PC-9 (cell line): ENCODE results near the gene CDKN2D. TPM values are rescaled to one million over a fixed set of nuclear protein-coding genes. Genes with fewer than 3 reads are reported as not detected.

Source experiments
- BruUV-seq: library from RNA; stranded (reverse); fragments of 400-500 nt; replicated peaks from 2 replicates; lab custom pipeline; 2021; lab: Mats Ljungman, UMichigan
- CTCF ChIA-PET: fragments of 300-600 bp; sonication (Branson Sonifier 250); formaldehyde crosslinking; loops from one replicate; lab custom pipeline; 2022; ENCODE audit warnings: antibody characterized with exemption; lab: Charles Lee
- POLR2A ChIA-PET: fragments of 300-600 bp; sonication (Branson Sonifier 250); formaldehyde crosslinking; loops from one replicate; lab custom pipeline; 2022; ENCODE audit warnings: antibody characterized with exemption; ENCODE audit not compliant: unreplicated experiment; lab: Charles Lee
- DNase-seq, 2 experiments: peaks; one replicate each; pipeline versions ENCODE4 v3.0.0 to v3.0.0-alpha.2; 2015 to 2022; ENCODE audit warnings: mixed read lengths in 1 of 2
- H2AFZ ChIP-seq: fragments of 200-600 bp; sonication (generic); 2 replicates; pipeline ENCODE4 v1.8.1; 2017; ENCODE audit warnings: antibody characterized with exemption
- H3F3A ChIP-seq: fragments of 200-600 bp; sonication (generic); 2 replicates; pipeline ENCODE4 v1.8.1; 2017; ENCODE audit warnings: antibody characterized with exemption, mild to moderate bottlenecking, low read depth; ENCODE audit not compliant: insufficient read depth
- H3K27ac ChIP-seq: fragments of 200-600 bp; sonication (generic); 2 replicates; pipeline ENCODE4 v1.6.1; 2016; ENCODE audit warnings: mixed run types
- H3K27me3 ChIP-seq: fragments of 200-600 bp; sonication (generic); 2 replicates; pipeline ENCODE4 v1.6.1; 2016; ENCODE audit warnings: low read depth, mixed run types; ENCODE audit not compliant: insufficient read depth
- H3K36me3 ChIP-seq: fragments of 200-600 bp; sonication (generic); 2 replicates; pipeline ENCODE4 v1.6.1; 2016; ENCODE audit warnings: low read depth, mixed run types
- H3K4me1 ChIP-seq: fragments of 200-600 bp; sonication (generic); replicated peaks from 2 replicates; pipeline ENCODE4 v1.6.1; 2016; ENCODE audit warnings: mixed run types; ENCODE audit not compliant: insufficient read depth
- H3K4me2 ChIP-seq: fragments of 200-600 bp; sonication (generic); 2 replicates; pipeline ENCODE4 v1.6.1; 2017; ENCODE audit warnings: mixed run types
- H3K4me3 ChIP-seq: fragments of 200-600 bp; sonication (generic); 2 replicates; pipeline ENCODE4 v1.6.1; 2016; ENCODE audit warnings: mixed run types
- H3K79me2 ChIP-seq: fragments of 200-600 bp; sonication (generic); 2 replicates; pipeline ENCODE4 v1.6.1; 2017; ENCODE audit warnings: low read depth, mixed run types
- H3K9me2 ChIP-seq: fragments of 200-600 bp; sonication (generic); 2 replicates; pipeline ENCODE4 v1.8.1; 2017; ENCODE audit warnings: mild to moderate bottlenecking; ENCODE audit not compliant: insufficient read depth
- H3K9me3 ChIP-seq: fragments of 200-600 bp; sonication (generic); 2 replicates; pipeline ENCODE4 v1.8.1; 2016; ENCODE audit warnings: low read depth; ENCODE audit not compliant: insufficient read depth
- H4K20me1 ChIP-seq: fragments of 200-600 bp; sonication (generic); 2 replicates; pipeline ENCODE4 v1.8.1; 2017; ENCODE audit not compliant: insufficient read depth
- CTCF ChIP-seq: fragments of 200-600 bp; sonication (generic); conservative IDR thresholded peaks from 2 replicates; pipeline ENCODE4 v1.6.1; 2017; ENCODE audit warnings: mixed run types, antibody characterized with exemption, mild to moderate bottlenecking, moderate library complexity
- EZH2 ChIP-seq: fragments of 200-600 bp; sonication (generic); IDR thresholded peaks from 2 replicates; pipeline ENCODE4 v1.8.0; 2017; ENCODE audit warnings: antibody characterized with exemption, low read depth
- intact Hi-C: fragments of 100-400 bp; cut with micrococcal nuclease; formaldehyde crosslinking; loops from one replicate; pipeline ENCODE4 v1.10.0; 2022; ENCODE audit not compliant: unreplicated experiment
- total RNA-seq: library from RNA; stranded (reverse); gene quantifications from 2 replicates; pipeline ENCODE4 v1.2.3, GENCODE V29; 2021

The CDKN2D gene
- total RNA-seq, 1 experiment from 2014 or later: 8.3 TPM

- no peaks in the 10 kb centered on the region for H3K9me2 ChIP-seq
- DNase-seq: peak in 1 of 2 experiments; percentile 65
- TF ChIP-seq CTCF (no peak), EZH2 (no peak)
- peak overlapping the region; percentile 97 for H2AFZ ChIP-seq
- peaks cover 4% of the 10 kb centered on the region; the same call in 1 of the 2 replicates for H3K27me3 ChIP-seq
- H3K79me2 ChIP-seq: no peaks in the 10 kb centered on the region
- H3K9me3 ChIP-seq: no peaks in the 10 kb centered on the region
- POLR2A ChIA-PET: interaction anchor here (0.7 kb wide), 1 partner anchor 128 kb away, joined by 20 read pairs; no protein-coding TSS in a partner anchor
- intact Hi-C loops: no loop called here
- peak overlapping the region; percentile 82 for H3K4me3 ChIP-seq
- H4K20me1 ChIP-seq: 0 out of 2 replicates have a peak, but pooled peaks cover 4% of the 10 kb centered on the region
- H3K36me3 ChIP-seq: no peaks in the 10 kb centered on the region
- peaks cover 28% of the 10 kb centered on the region for H3K4me1 ChIP-seq
- CTCF ChIA-PET: no interaction called here
- H3F3A ChIP-seq: peaks cover 33% of the 10 kb centered on the region
- BruUV-seq: no TSS peak
- H3K4me2 ChIP-seq: peak overlapping the region; percentile 97
- H3K27ac ChIP-seq: no peak overlapping the region
These were observed 50.9 kb downstream of the CDKN2D start for GRCh38 chr19:10517760-10518443.

GRCh38 chr19:10517361-10517759 is 51.4 kb downstream of the CDKN2D start, which contains the start of gene S1PR5:
TSS of gene S1PR5 (minus strand) at chr19:10517447. CDS start at chr19:10515011, 2,436 bp downstream.
- CTCF ChIA-PET: interaction anchor here (0.6 kb wide), 1 partner anchor 14 kb away, joined by 6 read pairs; no protein-coding TSS in a partner anchor
- no peaks in the 10 kb centered on the region for H3K9me2 ChIP-seq

More at GRCh38 chr19:10517361-10517759, 51.4 kb downstream of the CDKN2D start, which contains the start of gene S1PR5:
- Histone ChIP-seq H4K20me1 (0 out of 2 replicates have a peak, but pooled peaks cover 4% of the 10 kb centered on the region), H3K9me3 (no peaks in the 10 kb centered on the region), H3K4me1 (peaks cover 28% of the 10 kb centered on the region), H2AFZ (peak within 1 kb of the TSS; percentile 97), H3K27ac (no peak within 1 kb of the TSS), H3K79me2 (no peaks in the 10 kb centered on the region), H3F3A (peaks cover 37% of the 10 kb centered on the region), H3K4me3 (peak within 1 kb of the TSS; percentile 82), H3K27me3 (peaks cover 4% of the 10 kb centered on the region; the same call in 1 of the 2 replicates), H3K4me2 (peak within 1 kb of the TSS; percentile 97), H3K36me3 (no peaks in the 10 kb centered on the region)
- no TSS peak for BruUV-seq
- intact Hi-C loops: no loop called here
- no peak; the same call in 1 of the 2 replicates for TF ChIP-seq CTCF
- no peak for TF ChIP-seq EZH2
- POLR2A ChIA-PET: no interaction called here
- peak in 1 of 2 experiments; percentile 58 for DNase-seq
